OCI-LY7 (cell line): Measurements from ENCODE around the gene RAB3C.

ENCODE experiments used
- EZH2phosphoT487 ChIP-seq: fragments of 200-600 bp; sonication (generic); IDR thresholded peaks from 2 replicates; pipeline ENCODE4 v1.6.1; 2018; ENCODE audit warnings: low read depth, borderline replicate concordance, mild to moderate bottlenecking, mixed run types, antibody characterized with exemption, low read length, moderate library complexity, mixed read lengths
- TF ChIP-seq, protein P1 (sequence below): fragments of 200-600 bp; sonication (generic); conservative IDR thresholded peaks from 2 replicates; pipeline ENCODE4 v1.5.1; 2014; ENCODE audit warnings: mild to moderate bottlenecking, antibody characterized with exemption, low read length, moderate library complexity, mixed read lengths

DNA sequence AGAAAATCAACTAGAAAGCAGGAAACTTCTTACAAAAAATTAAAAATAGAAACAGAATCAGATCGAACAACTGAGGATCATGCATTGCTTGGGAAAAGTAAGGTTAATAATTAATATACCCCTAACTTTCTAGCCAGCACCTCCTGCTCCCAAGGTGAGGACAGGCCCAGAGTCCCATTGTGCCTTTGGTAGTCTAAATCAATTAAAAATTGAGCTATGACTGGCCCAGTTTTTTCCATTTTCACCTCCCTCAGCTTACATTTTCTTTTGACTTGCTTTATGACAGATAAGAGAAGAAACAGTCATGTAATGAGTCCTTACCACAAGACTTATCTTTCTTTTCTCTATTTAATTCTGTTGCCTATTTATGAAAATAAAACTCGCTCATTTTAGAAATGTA lies 182.2 kb downstream of the RAB3C start:
- TF ChIP-seq, protein P1, sequence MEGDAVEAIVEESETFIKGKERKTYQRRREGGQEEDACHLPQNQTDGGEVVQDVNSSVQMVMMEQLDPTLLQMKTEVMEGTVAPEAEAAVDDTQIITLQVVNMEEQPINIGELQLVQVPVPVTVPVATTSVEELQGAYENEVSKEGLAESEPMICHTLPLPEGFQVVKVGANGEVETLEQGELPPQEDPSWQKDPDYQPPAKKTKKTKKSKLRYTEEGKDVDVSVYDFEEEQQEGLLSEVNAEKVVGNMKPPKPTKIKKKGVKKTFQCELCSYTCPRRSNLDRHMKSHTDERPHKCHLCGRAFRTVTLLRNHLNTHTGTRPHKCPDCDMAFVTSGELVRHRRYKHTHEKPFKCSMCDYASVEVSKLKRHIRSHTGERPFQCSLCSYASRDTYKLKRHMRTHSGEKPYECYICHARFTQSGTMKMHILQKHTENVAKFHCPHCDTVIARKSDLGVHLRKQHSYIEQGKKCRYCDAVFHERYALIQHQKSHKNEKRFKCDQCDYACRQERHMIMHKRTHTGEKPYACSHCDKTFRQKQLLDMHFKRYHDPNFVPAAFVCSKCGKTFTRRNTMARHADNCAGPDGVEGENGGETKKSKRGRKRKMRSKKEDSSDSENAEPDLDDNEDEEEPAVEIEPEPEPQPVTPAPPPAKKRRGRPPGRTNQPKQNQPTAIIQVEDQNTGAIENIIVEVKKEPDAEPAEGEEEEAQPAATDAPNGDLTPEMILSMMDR = no peak
- TF ChIP-seq EZH2phosphoT487 = no peak
